GM04504 (cell line): ENCODE results near the gene KATNB1.
A peak's percentile ranks its signal among the peaks of the same experiment; 100 is the strongest.

Source experiments
- DNase-seq: peaks from one replicate; pipeline ENCODE4 v3.0.0-alpha.2; 2012; ENCODE audit warnings: low read depth

Gene KATNB1

DNA sequence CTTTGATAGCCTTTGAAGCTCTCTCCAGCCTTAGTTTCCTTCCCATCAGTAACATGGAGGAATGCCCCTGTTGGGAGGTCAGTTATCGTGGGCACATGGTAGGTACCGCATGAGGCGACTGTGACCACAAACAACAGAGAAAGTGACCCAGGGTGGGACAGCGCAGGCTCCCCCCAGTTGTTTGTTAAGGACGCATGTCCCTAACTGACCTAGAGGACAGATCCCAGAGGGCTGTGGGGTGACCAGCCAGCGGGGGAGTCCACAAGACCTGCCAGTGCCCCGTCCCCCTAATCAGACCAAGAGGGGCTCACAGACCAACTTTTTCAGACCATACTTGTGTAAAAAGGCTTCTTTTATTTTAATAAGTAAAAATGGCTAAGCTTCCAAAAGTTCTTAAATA is 22.3 kb downstream of the KATNB1 start:
- DNase-seq: no peak

DNA sequence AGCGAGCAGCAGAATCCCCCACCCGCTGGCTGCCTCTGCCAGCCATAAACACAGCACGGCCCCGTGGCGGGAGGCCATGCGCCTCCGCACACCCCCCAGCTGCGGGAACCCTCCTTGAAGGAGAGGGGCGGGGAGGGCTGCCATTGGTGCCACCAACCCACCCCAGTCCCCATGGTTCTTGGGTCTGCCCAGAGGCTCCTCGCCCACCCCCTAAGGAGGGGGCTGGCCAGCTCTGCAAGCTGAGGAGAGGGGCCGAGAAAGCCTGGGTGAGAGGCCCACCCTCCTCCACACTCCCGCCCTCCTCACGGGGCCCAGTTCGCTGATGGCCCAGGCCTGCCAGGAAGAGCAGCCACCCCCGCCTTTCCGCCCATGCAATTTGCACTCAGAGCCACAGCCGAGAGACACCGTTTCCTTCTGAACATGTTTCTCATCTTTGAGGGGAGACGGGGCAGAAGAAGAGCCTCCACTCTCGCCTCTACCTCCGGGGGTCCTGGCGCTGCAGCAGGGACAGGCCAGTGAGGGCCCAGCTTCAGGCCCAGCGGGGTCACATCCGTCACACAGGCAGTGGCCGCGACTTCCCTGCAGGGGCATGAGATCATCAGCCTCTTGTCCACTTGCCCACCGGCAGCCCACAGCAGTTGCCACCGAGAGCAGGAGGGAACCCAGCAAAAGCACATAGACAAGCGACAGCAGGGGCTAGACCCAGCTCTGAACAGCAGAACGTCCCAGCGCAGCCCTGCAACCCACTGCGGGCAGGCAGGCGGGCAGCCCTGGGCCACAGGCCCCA is 23.0 kb downstream of the KATNB1 start:
- DNase-seq: no peak

GRCh38 chr16:57759131-57759530 is 23.6 kb downstream of the KATNB1 start:
- no peak for DNase-seq

GRCh38 chr16:57759541-57760356 is 24.2 kb downstream of the KATNB1 start:
- DNase-seq: no peak

- DNase-seq: no peak
Measured at GRCh38 chr16:57760357-57761160, 25.0 kb downstream of the KATNB1 start.

DNA sequence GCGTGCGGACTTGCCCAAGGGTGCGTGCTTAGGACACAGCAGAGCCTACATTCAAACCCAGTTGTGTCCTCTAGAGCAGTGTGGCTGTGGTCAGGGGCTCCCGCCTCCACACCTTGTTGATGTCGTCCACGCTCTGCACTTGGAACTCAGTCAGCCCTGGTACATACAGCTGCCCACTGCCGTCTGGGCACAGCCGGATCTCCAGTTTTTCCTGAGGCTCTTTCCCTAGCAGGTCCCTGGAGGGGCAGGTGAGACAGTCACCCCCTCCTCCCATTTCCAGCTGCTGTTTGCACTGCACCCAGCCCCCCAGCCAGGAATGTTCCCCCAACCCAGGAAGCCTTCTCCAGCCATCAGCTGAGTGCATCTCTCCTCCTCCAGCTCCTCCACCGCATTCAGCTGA is 25.7 kb downstream of the KATNB1 start:
- DNase-seq: no peak

DNA sequence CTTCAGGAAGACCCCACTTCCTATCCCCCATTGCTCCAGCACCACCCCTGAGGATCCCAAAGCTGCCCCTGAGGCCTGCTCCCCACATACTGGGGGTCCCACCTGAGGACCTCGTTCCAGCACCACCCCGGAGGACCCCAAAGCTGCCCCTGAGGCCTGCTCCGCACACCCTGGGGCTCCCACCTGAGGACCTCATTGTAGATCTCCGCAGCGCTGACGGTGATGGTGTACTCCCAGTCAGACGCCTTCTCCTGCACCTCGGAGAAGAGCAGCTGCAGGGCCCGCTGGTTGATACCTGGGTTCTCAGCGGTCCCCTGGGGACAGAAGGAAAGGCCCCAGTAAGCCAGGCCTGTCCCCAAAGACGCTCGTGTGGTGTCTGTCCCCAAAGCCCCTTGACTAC is 26.4 kb downstream of the KATNB1 start:
- DNase-seq: no peak

DNA sequence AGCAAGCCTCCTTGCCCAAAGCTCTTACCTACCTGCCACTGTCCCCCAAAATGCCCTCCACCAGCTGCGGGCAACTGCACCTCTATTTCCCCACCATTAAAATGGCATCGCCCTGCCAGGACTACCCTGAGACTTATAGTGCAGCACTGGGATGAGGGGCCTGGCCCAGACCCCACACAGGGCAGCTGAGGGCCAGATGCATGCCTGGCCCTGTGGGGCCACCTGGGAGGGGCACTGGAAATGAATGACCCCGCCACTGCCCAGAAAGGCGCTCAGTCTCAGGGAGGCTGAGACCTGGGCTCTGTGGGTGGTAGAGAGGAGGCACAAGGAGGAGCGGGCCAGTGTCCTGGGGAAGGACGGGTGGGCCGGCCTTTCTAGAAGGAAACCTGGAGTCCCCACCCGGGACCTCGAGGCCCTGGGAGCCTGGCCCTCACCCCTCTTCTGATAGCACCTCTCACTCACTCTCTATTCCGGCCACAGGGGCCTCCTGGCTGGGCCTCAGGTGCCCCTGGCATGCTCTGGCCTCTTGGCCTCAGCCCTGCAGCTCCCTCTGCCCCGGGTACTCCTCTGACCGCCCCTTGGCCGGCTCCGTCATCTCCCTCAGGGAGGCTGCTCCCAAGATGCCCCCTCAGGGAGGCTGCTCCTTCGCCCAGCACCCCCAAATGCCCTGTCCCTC is 26.9 kb downstream of the KATNB1 start:
- no peak for DNase-seq

DNA sequence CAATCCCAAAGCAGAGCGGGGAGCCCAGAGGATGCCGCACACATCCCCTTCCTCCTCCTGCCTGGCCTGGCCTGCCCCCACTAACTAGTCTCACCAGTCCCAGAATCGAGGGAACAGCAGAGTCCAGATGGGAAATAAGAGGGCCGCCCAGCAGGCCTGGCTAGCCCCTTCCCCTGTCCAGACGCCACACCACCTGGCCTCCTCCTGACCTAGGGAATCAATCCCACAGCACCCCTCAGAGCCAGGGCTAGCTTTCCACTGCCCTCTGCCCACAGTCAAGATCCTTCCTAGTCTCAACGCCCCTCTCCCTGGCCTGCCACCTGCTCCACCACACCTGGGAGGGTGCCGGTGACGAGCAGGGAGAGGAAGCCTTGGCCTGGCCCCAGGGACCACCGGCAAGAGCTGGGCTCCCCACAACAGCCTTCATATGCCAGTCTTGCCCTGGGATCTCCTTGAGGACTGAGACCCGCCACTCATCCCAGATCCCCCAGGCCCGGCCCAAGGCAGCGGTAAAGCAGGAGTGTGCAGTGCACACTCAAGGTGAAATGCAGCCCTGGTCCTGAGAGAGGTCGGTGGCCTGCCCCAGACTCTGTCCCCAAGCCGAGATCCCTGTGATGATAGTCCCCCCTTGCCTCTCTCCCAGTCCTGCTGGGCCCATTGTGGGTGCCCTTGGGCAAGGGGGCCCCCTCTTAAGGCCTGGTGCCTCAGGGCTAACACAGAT is 27.9 kb downstream of the KATNB1 start:
- no peak for DNase-seq

- DNase-seq: no peak
Measured at GRCh38 chr16:57764006-57764340, 28.4 kb downstream of the KATNB1 start.

DNA sequence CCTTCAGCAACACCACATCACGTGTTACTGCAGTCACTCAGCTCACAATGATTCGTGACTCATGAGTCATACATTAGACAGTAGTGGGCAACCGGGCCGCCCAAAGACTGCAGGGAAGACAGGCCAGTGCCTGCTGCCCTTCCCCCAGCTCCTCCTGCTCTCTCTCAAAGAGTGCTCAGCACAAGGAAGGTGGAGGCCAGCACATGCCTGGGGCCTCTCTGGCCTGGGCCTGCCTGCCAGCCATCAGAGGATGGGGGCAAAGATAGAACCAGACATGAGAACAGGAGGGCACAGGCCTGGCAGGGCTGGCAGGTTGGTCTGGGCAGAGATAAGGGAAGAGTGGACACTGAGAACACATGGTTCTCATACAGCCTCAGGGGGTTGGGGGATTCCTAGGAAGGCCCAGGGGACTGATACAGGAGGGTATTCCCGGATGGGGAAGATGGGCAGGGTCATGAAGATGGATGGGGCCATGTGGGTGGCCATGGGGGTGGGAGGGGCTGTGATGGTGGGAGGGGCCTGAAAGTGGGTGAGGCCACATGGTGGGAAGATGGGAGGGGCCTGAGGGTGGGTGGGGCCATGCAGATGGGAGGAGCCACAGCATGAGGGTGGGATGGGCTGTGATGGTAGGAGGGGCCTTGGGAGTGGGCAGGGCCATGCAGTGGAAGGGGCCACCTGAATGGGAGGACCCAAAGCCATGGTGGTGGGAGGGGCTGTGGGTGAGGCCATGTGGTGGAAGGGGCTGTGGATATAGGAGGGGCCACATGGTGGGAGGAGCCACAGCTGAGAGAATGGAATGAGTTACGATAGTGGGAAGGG is 29.0 kb downstream of the KATNB1 start:
- peak; percentile 67 for DNase-seq

- DNase-seq: no peak
Measured at GRCh38 chr16:57765160-57765728, 29.7 kb downstream of the KATNB1 start.

DNA sequence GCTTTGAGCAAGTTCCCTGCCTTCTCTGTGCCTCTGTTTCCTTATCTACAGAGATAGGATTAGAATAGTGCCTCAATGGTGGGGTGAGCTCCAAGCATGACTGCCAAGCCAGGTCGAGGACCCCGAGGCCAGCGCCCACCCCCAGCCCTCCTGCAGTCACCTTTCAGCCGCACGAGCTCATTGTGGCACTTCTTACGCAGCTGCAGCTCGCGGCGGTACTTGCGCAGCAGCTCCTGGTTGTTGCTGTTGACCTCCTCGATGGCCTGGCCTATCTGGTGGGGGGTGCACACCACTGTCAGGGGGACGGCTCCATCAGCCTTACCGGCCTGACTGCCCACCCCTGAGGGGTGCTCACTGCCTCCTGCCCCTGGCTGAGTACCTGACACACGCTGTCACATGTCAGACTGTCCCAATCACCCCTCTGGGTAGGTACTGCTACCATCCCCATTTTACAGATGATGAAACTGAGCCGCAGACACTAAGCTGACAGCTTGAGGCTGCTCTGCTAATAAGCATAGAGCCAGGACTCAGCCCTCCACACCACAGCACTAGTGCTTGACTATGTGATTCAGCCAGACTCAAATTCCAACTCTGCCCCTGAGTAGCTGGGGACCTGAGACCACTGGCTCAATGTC is 31.3 kb downstream of the KATNB1 start:
- no peak for DNase-seq

DNA sequence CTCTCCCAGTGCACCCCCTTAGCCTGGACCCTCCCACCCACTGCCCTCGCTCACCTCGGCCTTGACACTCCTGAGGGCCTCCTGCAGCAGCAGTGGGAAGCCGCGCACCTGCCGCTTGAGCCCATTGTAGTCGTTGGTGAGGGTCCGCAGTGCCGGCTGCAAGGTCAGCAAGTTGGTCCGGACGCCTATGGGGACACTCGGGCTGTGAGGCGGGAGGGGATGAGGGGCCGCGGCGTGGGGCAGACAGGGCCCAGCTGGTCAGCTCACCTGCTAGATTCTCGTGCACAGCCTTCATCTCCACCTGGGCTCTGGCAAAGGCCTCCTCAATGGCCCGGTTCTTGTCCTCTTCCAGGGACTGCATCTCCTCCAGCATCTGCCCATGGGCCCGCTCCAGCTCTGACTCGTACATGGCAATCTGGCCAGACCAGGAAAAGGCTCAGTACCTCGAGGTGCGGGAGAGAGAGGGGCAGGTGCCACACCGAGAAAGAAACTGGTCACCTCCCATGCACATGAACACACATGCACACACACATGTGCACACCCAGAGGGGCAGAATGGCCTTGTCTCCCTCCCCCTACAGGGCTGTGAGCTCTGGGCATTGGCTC is 34.1 kb downstream of the KATNB1 start:
- no peak for DNase-seq

DNA sequence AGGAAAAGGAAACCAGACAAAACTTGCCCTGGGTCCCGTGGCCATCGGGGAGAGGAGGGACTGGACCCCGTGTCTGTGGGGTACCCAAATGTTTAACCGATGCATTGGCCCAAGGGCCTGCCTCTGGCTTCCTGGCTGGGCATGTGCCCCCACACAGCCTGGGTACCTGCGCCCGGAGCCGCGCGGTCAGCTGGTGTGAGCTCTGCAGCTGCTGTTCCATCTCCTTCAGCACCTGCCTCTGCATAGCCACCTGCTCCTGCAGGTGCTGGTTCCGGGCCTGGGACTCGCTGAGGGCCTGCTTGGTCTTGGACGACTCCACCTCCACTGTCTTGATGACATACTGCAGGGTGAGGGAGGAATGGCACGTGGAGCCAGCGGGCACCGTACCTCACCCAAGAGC is 34.8 kb downstream of the KATNB1 start:
- DNase-seq: no peak

DNA sequence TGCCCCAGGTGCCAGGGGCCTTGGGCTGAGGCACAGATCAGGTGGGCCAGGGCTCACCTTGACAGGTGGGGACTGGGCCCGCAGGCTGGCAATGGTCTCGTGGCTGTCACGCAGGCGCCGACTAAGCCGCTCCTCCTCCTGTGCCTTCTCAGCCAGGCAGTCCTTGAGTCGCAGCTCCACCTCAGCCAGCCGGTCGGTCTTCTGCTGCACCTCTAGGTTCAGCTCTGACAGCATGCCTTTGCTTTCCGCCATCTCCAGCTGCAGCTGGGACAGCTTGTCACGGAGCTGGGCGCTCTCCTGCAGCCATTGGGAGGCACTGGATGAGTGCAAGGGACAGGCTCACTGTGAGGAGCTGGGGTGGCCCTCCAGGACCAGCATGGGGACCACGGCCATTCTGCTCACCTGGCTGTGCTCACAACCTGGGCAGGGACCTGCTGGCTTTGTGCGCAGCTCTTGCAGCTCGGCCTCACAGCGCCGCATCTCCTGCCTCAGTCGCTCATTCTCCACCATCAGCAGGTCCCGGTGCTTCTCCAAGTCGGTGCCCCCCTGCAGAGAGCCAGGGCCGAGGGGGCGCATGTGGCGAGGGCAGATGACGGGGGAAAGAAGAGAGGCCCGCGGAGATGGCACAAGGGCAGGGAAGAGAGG is 35.7 kb downstream of the KATNB1 start:
- no peak for DNase-seq

- no peak for DNase-seq
Measured at GRCh38 chr16:57773019-57773418, 37.4 kb downstream of the KATNB1 start.

GRCh38 chr16:57773655-57774295 is 38.2 kb downstream of the KATNB1 start:
- no peak for DNase-seq
